HUES6 (cell line): Measurements from ENCODE around the gene IFRD2.
A peak's percentile ranks its signal among the peaks of the same experiment; 100 is the strongest.

Experiments used
- H3K27ac ChIP-seq: 2 replicates; pipeline ENCODE4 v1.7.0; 2013; ENCODE audit warnings: low read depth, mild to moderate bottlenecking, low read length, inconsistent platforms
- H3K27me3 ChIP-seq: 2 replicates; pipeline ENCODE4 v1.6.1; 2013; ENCODE audit warnings: low read length; ENCODE audit not compliant: control insufficient read depth, insufficient read depth
- H3K36me3 ChIP-seq: 2 replicates; pipeline ENCODE4 v1.6.1; 2013; ENCODE audit warnings: low read length; ENCODE audit not compliant: control insufficient read depth, insufficient read depth
- H3K4me1 ChIP-seq: 2 replicates; pipeline ENCODE4 v1.6.1; 2013; ENCODE audit warnings: low read length; ENCODE audit not compliant: control insufficient read depth, insufficient read depth
- H3K4me3 ChIP-seq: 2 replicates; pipeline ENCODE4 v1.5.1; 2013; ENCODE audit warnings: low read depth, low read length
- H3K9ac ChIP-seq: one replicate; pipeline ENCODE4 v1.6.1; 2013; ENCODE audit warnings: mild to moderate bottlenecking, low read length
- H3K9me3 ChIP-seq: 2 replicates; pipeline ENCODE4 v1.6.1; 2013; ENCODE audit warnings: low read depth, low read length; ENCODE audit not compliant: control insufficient read depth, insufficient read depth

The IFRD2 gene

DNA sequence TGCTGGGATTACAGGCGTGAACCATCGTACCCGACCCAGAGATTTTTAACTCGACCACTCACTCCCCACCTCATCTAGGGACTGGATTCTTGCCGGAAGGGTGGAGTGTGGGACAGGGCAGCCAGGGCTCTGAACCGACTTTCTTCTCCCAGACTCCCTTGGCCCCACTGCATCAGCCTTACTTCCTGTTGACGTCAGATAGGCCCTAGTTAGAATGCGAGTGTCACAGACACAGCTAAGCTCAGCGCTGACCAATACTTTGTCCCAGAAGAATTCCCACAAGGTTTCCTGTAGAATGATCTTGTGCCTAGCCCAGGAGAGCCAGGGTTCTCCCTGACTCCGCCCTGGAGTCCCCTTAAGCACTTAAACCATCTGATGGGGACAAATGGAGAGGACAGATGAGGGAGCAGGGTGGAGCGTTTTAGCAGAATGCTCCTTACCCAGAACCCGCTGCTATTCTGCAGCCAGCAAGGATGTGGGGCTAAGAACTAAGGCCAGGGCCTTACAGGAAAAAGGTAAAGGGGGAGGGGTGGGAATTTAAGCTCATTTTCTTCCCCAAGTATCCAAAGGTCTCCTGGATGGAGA is 41.6 kb upstream of the IFRD2 start:
- peaks cover 23% of the 10 kb centered on the region for H3K4me1 ChIP-seq
- no peak overlapping the region for H3K4me3 ChIP-seq
- no peaks in the 10 kb centered on the region for H3K9me3 ChIP-seq
- H3K27ac ChIP-seq = no peak overlapping the region
- no peak overlapping the region for H3K9ac ChIP-seq
- H3K27me3 ChIP-seq = peaks cover 5% of the 10 kb centered on the region
- H3K36me3 ChIP-seq = peaks cover 39% of the 10 kb centered on the region

DNA sequence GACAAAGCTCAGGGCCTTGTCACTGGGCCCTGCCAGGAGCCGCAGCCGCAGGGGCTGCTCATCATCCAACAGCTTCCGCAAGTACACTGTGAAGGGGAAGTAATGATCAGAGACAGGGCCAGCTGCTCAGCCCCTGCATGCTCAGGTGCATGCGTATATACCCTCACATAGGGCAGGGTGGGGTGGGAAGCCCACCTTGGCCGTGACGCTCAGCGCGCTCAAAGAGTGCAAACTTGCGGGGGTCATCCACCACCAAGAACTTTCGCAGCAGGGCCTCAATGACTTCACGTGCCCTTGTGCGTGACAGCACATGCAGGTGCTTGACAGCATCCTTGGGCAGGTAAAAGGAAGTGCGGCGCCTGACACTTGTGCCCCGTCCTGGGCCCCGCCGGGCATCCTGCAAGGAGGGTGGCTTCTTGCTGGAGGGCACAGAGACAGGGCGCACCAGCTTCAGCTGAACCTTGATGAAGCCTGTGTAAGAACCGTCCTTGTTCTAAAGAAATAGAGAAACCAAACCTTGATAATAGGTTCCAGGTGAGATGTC is 39.2 kb upstream of the IFRD2 start:
- H3K9ac ChIP-seq = no peak overlapping the region
- H3K27ac ChIP-seq = no peak overlapping the region

DNA sequence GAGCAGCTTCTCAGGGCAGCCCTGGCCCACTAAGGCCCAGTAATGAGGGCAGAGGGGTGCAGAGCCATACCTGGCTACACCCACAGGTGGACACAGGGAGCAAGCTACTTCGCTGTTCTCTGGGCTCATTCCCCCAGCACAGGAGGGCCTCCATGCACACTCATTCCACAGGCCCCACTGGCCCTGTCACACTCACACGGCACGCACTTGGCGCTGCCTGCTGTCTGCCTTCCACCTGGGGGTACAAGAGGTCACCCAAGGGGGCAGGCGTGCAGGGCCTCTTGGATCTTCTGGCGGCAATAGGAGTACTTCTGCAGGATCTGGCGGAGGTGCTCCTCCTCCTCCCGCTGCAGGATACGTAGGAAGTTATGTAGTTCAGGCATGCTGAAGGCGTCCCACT is 38.1 kb upstream of the IFRD2 start:
- Histone ChIP-seq H3K9me3 (no peaks in the 10 kb centered on the region), H3K4me3 (no peak overlapping the region), H3K4me1 (peaks cover 7% of the 10 kb centered on the region; the same call in 1 of the 2 replicates), H3K27me3 (no peaks in the 10 kb centered on the region), H3K9ac (no peak overlapping the region), H3K36me3 (peaks cover 50% of the 10 kb centered on the region), H3K27ac (no peak overlapping the region)

More for the DNA sequence above, 39.2 kb upstream of the IFRD2 start:
- Histone ChIP-seq H3K4me3 (no peak overlapping the region), H3K27me3 (no peaks in the 10 kb centered on the region), H3K9me3 (no peaks in the 10 kb centered on the region), H3K36me3 (peaks cover 39% of the 10 kb centered on the region), H3K4me1 (peaks cover 14% of the 10 kb centered on the region)

DNA sequence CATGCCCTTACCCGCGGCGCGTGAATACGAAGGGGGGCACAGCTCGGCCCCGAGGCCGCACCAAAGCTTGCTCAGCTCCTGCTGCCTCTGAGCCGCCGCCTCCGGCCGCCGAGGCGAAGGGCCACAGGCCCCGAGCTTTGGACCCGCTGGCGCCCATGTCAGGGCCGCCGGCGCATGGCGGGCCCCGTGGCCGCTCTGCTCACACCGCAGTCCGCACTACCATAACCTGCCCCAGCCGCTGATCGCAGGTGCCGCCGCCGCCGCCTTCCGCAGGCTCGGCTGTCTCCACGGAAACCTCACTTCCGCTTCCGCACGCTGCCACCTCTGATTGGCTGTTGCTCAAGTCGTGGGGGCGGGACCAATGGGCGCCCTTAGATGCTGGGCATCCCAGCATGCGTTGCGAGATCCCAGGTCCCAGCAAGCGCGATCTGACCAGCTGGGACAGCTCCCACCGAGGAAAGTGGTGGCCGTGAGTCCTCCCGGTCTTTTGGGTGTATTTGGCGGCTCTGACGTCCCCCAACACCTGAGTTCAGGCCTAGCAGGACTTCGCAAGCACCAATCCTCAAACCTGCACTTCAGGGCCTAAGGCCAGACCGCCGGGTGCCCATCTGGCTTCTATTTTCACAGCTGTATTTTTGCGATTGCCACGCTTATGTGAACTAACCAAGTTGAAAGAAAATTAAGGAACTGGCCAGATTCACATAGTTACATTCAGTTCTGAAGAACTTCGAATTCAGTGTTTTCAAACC is 35.9 kb upstream of the IFRD2 start, which contains the start of gene TUSC2:
Gene TUSC2, minus strand, starts transcription at position 281 of the 749 bp plus-strand sequence. Its CDS starts 124 bp downstream, at position 157.
- Histone ChIP-seq H3K27me3 (no peaks in the 10 kb centered on the region), H3K36me3 (peaks cover 44% of the 10 kb centered on the region), H3K9ac (peak within 1 kb of the TSS; percentile 77), H3K4me3 (peak within 1 kb of the TSS; percentile 84), H3K9me3 (no peaks in the 10 kb centered on the region), H3K27ac (peak within 1 kb of the TSS; percentile 3; the same call in 1 of the 2 replicates), H3K4me1 (peaks cover 12% of the 10 kb centered on the region)

DNA sequence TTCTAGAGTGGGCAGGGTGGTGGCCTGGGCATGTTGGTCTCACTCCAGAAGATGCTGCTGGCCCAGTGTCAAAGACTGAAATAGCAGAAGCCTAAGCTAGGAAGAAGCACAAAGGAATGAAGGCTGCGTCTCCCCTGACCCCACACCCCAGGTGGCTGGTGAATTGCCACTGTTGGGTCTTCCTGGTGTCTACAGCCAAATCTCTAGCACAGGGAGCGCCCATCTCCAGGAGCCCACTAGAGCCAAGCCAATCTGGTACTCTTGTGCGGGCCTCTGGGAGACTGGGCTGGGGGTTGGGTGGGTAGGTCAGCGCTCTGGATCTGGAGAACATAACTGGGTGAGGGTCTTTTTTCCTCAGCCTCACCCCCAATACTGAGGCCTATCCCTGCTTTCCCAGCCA is 34.9 kb upstream of the IFRD2 start:
- Histone ChIP-seq H3K4me1 (peaks cover 20% of the 10 kb centered on the region), H3K36me3 (peaks cover 40% of the 10 kb centered on the region), H3K27me3 (no peaks in the 10 kb centered on the region), H3K27ac (no peak overlapping the region), H3K9me3 (no peaks in the 10 kb centered on the region), H3K9ac (peak overlapping the region; percentile 77), H3K4me3 (peak overlapping the region; percentile 84)

DNA sequence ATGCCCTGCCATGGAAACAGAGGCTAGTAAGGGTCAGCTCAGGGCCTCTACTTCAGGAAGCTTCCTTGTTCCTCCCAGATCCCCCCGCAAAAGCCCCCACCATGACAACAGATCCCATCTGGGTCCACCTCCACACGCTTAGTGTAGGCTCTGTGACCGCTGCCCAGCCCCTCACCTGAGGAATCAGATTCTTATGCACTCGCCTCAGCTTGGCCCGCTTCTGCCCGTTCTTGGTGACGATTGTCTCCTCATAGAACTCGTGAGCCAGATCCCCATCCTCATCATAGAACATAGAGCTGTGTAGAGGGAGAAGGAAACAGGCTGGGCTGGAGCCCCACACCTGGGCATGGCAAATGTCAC is 33.9 kb upstream of the IFRD2 start:
- Histone ChIP-seq H3K4me3 (no peak overlapping the region), H3K27ac (no peak overlapping the region), H3K9me3 (no peaks in the 10 kb centered on the region), H3K27me3 (no peaks in the 10 kb centered on the region), H3K9ac (no peak overlapping the region), H3K4me1 (peaks cover 20% of the 10 kb centered on the region), H3K36me3 (peaks cover 31% of the 10 kb centered on the region)

DNA sequence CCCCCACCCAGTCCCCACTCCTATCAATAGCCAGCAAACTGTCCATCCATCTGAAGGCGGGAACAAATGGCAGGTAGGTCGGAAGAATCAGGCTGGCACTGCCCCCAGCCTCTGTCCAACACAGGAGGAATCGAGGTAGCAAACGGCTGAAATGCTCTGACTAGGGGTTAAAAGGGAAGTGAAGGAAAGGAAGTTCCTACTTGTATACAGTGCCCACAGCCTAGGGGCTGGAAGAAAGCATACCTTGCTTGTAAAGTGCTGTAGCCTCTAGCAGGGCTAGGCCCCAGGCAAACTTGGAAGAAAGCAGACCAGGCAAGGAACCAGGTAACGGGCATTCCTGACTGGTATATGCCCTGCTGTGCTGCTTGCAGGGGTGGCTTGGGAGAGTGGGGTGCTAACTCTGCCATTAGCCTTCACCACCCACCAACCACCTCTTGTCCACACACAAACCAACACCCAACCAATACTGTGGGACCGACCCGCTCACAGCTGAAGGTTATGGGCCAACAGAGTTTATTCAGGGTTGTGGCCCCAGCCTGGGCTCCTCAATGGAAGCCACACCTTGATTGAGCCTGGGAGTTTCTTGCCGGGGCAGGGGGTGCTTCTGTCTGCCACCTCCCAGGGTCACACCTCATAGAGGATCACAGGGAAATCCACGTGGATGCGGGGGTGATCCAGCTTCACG is 33.4 kb upstream of the IFRD2 start:
- Histone ChIP-seq H3K36me3 (peaks cover 26% of the 10 kb centered on the region), H3K9me3 (no peaks in the 10 kb centered on the region), H3K4me1 (peaks cover 20% of the 10 kb centered on the region), H3K27ac (no peak overlapping the region), H3K4me3 (no peak overlapping the region), H3K27me3 (no peaks in the 10 kb centered on the region), H3K9ac (no peak overlapping the region)

DNA sequence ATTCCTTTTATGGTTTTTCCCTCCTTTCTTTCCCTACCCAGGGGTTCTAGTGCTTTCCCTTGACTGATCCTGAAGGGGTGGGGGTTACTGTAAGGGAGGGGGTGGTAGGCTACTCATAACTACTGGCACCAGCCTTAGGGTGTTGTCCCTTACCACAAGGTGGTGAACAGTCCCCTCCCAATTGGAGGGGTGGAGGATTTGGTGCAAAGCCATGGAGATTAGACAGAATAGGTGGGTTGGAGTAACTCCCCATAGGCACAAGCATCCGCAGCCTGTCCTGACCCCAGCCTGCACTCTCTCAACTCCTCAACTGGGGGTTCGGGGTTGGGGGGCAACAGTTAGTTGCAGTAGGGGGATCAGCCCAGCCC is 32.9 kb upstream of the IFRD2 start:
- Histone ChIP-seq H3K9me3 (no peaks in the 10 kb centered on the region), H3K27ac (no peak overlapping the region), H3K9ac (no peak overlapping the region), H3K27me3 (no peaks in the 10 kb centered on the region), H3K36me3 (peaks cover 21% of the 10 kb centered on the region), H3K4me1 (peaks cover 25% of the 10 kb centered on the region), H3K4me3 (no peak overlapping the region)

DNA sequence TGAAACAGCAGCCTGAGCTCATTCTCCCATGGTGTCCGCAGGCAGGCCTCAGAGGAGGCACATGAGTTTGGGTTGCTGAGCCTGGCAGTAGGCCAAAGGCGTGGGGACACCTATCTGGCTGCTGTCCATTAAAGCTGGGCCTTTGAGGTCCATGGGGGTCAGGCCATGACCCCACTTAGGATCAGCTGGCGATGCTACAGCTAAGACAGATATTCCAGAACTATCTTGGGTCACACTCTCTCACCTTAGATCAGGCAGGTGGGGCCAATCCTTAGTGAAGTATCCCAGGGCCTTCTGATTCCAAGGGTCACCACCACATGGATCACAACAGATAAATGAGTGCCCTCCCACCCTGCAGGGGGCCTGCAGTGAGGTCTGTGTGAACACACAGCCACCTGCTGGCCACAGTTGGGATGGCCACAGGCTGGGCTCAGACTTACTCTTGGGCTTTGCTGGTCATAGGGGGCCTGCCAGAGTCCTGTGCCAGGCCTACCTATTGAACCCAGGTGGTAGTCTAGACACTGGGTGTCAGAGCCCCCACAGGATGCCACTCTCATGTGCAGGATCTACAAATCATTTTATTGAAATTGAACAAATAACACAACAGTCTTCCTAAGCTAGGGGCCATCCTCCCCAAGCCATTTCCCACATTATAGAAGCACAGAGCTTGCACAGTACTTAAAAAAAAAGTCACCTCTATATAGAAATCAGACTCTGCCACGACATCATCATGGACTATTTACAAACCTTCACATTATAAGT is 32.3 kb upstream of the IFRD2 start:
- Histone ChIP-seq H3K9ac (no peak overlapping the region), H3K27me3 (no peaks in the 10 kb centered on the region), H3K9me3 (no peaks in the 10 kb centered on the region), H3K4me1 (peaks cover 31% of the 10 kb centered on the region), H3K4me3 (no peak overlapping the region), H3K36me3 (peaks cover 21% of the 10 kb centered on the region), H3K27ac (no peak overlapping the region)

DNA sequence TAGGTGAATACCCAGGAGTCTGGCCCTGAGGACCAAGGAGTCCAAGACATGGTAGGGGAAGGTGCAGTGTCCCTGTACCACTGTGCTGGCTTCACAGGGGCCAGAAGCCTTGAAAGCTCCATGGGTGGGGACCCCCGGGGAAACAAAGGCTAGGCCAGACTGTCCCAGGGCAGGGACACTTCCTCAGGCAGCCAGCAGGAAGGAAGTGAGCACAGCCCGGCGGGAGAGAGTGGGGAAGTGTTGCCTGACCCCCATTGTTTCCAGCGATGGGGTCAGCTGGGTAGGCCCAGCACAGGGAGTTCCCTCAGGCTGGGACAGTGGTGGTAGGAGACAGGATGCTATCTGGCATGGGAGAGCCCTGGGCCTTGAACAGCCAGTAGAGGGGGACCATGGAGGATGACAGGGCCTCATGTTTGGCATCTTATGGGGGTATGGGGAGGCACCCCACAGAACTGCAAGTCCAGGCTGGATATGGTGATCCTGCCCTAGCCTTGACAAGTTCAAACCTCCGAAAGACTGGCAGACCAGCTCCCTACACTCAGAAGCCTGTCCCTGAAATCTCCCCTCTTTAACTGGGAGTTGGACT is 31.5 kb upstream of the IFRD2 start:
- Histone ChIP-seq H3K9me3 (no peaks in the 10 kb centered on the region), H3K36me3 (peaks cover 26% of the 10 kb centered on the region), H3K4me1 (peaks cover 32% of the 10 kb centered on the region), H3K4me3 (no peak overlapping the region), H3K27ac (no peak overlapping the region), H3K9ac (no peak overlapping the region), H3K27me3 (no peaks in the 10 kb centered on the region)
